Activated CD8-positive, alpha-beta T cell treated with anti-CD3 and anti-CD28 coated beads, Interleukin-2, amount 10 ng/mL, durations not matched to agents 7 days and 5 days (primary cell): ENCODE results near the gene SNAPIN. TPM values are rescaled to one million over a fixed set of nuclear protein-coding genes. Genes with fewer than 3 reads are reported as not detected.

Experiments used
- ATAC-seq: fragments of 150-1000 bp; cut with Tn5 transposase; one replicate; pipeline ENCODE4 v1.10.0; 2021; ENCODE audit warnings: moderate library complexity
- CTCF ChIA-PET: fragments of 350-600 bp; sonication (Branson Sonifier 250); formaldehyde crosslinking; loops from one replicate; lab custom pipeline; 2021; ENCODE audit warnings: antibody characterized with exemption; lab: Charles Lee
- POLR2A ChIA-PET: fragments of 350-600 bp; sonication (Branson Sonifier 250); formaldehyde crosslinking; loops from one replicate; lab custom pipeline; 2021; ENCODE audit warnings: antibody characterized with exemption; lab: Charles Lee
- DNase-seq: peaks from one replicate; pipeline ENCODE4 v3.0.0-alpha.2; 2020
- H3K27ac Mint-ChIP-seq: one replicate; pipeline ENCODE4 v1.8.0; 2021; ENCODE audit warnings: mild to moderate bottlenecking, mixed read lengths
- H3K27me3 Mint-ChIP-seq: one replicate; pipeline ENCODE4 v1.8.0; 2021; ENCODE audit warnings: low read depth, mixed read lengths
- H3K36me3 Mint-ChIP-seq: one replicate; pipeline ENCODE4 v1.8.0; 2021; ENCODE audit warnings: low read depth, mixed read lengths
- H3K4me1 Mint-ChIP-seq: one replicate; pipeline ENCODE4 v1.8.0; 2021; ENCODE audit warnings: low read depth, mixed read lengths
- H3K4me3 Mint-ChIP-seq: one replicate; pipeline ENCODE4 v1.8.0; 2021; ENCODE audit warnings: mild to moderate bottlenecking, mixed read lengths
- H3K9me3 Mint-ChIP-seq: one replicate; pipeline ENCODE4 v1.8.0; 2022; ENCODE audit warnings: mixed read lengths; ENCODE audit not compliant: insufficient read depth
- total RNA-seq, 2 experiments: library from RNA; stranded (reverse); gene quantifications; one replicate each; pipeline ENCODE4 v1.2.3, GENCODE V29; 2021

SNAPIN gene
- total RNA-seq, 2 experiments from 2014 or later: 36.5 to 37.7 TPM

- H3K9me3 Mint-ChIP-seq: no peaks in the 10 kb centered on the region
- H3K4me1 Mint-ChIP-seq: peaks cover 49% of the 10 kb centered on the region
- ChIA-PET CTCF (interaction anchor here (2.0 kb wide), 1 partner anchor 11 kb away, joined by 6 read pairs; no protein-coding TSS in a partner anchor), POLR2A (interaction anchor here (0.6 to 4.8 kb wide), 5 partner anchors 12 to 854 kb away, joined by 3 to 33 read pairs (median 3); partner anchors contain the start of genes CHTOP and S100A14)
- no peaks in the 10 kb centered on the region for H3K27me3 Mint-ChIP-seq
- DNase-seq (peak; percentile 43), ATAC-seq (peak; percentile 67)
- peak overlapping the region; percentile 84 for H3K27ac Mint-ChIP-seq
- peaks cover 34% of the 10 kb centered on the region for H3K36me3 Mint-ChIP-seq
- H3K4me3 Mint-ChIP-seq: no peak overlapping the region
Observed at GRCh38 chr1:153649137-153649862, 9.2 kb upstream of the SNAPIN start.

DNA sequence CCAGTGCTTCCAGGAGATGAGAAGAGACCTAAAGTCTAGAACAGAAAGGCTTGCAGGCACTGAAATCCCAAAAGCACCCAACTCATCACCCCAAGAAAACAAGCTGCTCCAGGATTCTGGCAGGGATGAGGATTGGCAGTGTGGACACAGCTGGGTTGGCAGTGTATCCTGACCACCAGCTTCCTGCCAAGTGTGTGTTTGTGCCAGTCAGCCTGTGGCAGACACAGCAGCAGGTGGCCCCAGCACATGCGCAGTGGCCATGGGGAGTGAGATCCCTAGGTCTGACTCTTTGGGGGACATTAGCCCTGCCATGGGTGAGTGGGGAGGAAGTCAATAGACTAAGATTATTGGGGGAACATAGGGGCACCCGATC lies 8.7 kb upstream of the SNAPIN start:
- POLR2A ChIA-PET: interaction anchor here (0.6 to 4.8 kb wide), 4 partner anchors 12 to 853 kb away, joined by 3 to 33 read pairs (median 3); partner anchors contain the start of gene CHTOP

DNA sequence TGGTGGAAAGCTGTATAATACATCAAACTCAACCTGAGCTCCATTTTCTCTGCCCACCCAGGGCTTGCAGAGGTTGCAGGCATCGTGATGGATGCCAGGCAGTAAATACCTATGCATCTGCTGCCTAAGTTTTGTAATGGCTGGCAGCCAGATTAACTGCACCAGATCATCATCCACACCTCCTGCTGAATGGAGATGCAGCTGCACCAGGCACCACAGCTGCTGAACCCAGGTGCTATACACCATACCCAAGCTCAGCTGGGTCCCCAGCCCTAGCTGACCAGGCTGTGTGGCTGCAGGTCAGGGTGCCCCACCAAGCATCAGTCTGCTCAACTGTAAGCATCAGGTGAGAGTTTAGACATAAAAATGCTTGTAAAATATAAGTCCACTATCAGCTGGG lies 6.7 kb upstream of the SNAPIN start:
- H3K4me1 Mint-ChIP-seq: peaks cover 28% of the 10 kb centered on the region
- no peak overlapping the region for H3K27ac Mint-ChIP-seq
- no peak for ATAC-seq
- H3K9me3 Mint-ChIP-seq: no peaks in the 10 kb centered on the region
- no peak overlapping the region for H3K4me3 Mint-ChIP-seq
- H3K27me3 Mint-ChIP-seq: no peaks in the 10 kb centered on the region
- H3K36me3 Mint-ChIP-seq: peaks cover 10% of the 10 kb centered on the region
- no peak for DNase-seq
- ChIA-PET CTCF (no interaction called here), POLR2A (interaction anchor here (0.6 to 2.4 kb wide), 3 partner anchors 8 to 312 kb away, joined by 3 to 10 read pairs (median 4); partner anchors contain the start of genes CHTOP and SLC39A1)

More for the DNA sequence above, 8.7 kb upstream of the SNAPIN start:
- no peaks in the 10 kb centered on the region for H3K9me3 Mint-ChIP-seq
- DNase-seq (no peak), ATAC-seq (peak; percentile 31)
- H3K4me3 Mint-ChIP-seq: no peak overlapping the region
- CTCF ChIA-PET: interaction anchor here (2.0 kb wide), 1 partner anchor 12 kb away, joined by 6 read pairs; no protein-coding TSS in a partner anchor
- H3K36me3 Mint-ChIP-seq: peaks cover 29% of the 10 kb centered on the region
- H3K27me3 Mint-ChIP-seq: no peaks in the 10 kb centered on the region
- H3K27ac Mint-ChIP-seq: peak overlapping the region; percentile 84
- H3K4me1 Mint-ChIP-seq: peaks cover 45% of the 10 kb centered on the region

- ChIA-PET POLR2A (interaction anchor here (2.4 kb wide), 1 partner anchor 19 kb away, joined by 10 read pairs; the partner anchor contains the start of gene CHTOP), CTCF (interaction anchor here (1.8 kb wide), 1 partner anchor 120 kb away, joined by 5 read pairs; no protein-coding TSS in a partner anchor)
- Mint-ChIP-seq H3K27me3 (no peaks in the 10 kb centered on the region), H3K4me3 (no peak overlapping the region), H3K27ac (no peak overlapping the region), H3K9me3 (no peaks in the 10 kb centered on the region), H3K4me1 (peaks cover 22% of the 10 kb centered on the region), H3K36me3 (peaks cover under 1% of the 10 kb centered on the region)
- no peak for DNase-seq
- no peak for ATAC-seq
Observed at GRCh38 chr1:153652805-153653500, 5.5 kb upstream of the SNAPIN start.

DNA sequence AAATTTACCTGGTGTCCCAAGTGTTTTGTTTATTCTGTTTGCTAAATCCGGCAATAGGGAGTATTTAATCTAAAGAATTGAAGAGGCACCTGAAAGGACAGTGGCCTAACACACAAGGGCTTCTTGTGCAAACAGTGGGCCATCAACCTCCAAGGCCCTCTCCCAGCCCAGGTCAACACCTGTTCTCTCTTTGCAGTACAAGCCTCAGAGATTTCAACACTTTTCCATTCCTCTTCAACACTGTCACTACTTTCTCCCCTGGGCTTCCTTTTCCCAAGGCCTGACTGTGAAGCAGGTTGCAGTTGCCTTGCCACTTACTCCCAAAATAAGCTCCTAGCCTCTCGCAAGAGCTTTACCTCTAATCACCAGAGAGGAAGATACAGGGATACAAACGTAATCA lies 3.2 kb upstream of the SNAPIN start:
- ATAC-seq (no peak), DNase-seq (no peak)

DNA sequence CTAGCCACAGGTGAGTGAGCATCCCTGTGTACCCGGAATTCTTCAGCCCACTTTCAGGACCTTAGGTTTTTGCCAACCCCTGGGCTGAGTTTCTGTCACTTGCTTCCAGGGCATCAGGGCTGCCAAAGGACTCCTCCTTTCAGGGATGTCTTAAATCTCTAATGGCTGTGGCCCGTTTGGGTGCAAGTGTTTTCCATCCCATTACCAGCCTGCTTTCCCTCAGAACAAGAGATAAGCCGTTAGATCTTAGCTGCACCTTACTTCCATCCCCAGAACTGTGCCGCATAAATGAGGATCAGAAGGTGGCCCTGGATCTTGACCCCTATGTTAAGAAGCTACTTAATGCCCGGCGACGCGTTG lies 652 bp downstream of the SNAPIN start:
- Mint-ChIP-seq H3K36me3 (peaks cover 37% of the 10 kb centered on the region), H3K27ac (peak overlapping the region; percentile 94), H3K4me1 (peaks cover 17% of the 10 kb centered on the region), H3K27me3 (no peaks in the 10 kb centered on the region), H3K4me3 (peak overlapping the region; percentile 98), H3K9me3 (no peaks in the 10 kb centered on the region)
- ChIA-PET POLR2A (interaction anchor here (0.6 to 2.7 kb wide), 10 partner anchors 8 to 331 kb away, joined by 3 to 25 read pairs (median 4); partner anchors contain the start of genes CHTOP, ILF2, RAB13 and RPS27), CTCF (interaction anchor here (0.6 to 1.8 kb wide), 12 partner anchors 8 to 1342 kb away, joined by 3 to 6 read pairs (median 3); partner anchors contain the start of genes CHTOP, ILF2 and RAB13)
- peak; percentile 3 for ATAC-seq
- DNase-seq: no peak

More for the DNA sequence above, 3.2 kb upstream of the SNAPIN start:
- Mint-ChIP-seq H3K36me3 (peaks cover 6% of the 10 kb centered on the region), H3K27ac (peak overlapping the region; percentile 10), H3K9me3 (no peaks in the 10 kb centered on the region), H3K4me1 (peaks cover 17% of the 10 kb centered on the region), H3K27me3 (no peaks in the 10 kb centered on the region), H3K4me3 (no peak overlapping the region)
- POLR2A ChIA-PET: no interaction called here
- CTCF ChIA-PET: interaction anchor here (1.7 kb wide), 1 partner anchor 83 kb away, joined by 4 read pairs; no protein-coding TSS in a partner anchor

DNA sequence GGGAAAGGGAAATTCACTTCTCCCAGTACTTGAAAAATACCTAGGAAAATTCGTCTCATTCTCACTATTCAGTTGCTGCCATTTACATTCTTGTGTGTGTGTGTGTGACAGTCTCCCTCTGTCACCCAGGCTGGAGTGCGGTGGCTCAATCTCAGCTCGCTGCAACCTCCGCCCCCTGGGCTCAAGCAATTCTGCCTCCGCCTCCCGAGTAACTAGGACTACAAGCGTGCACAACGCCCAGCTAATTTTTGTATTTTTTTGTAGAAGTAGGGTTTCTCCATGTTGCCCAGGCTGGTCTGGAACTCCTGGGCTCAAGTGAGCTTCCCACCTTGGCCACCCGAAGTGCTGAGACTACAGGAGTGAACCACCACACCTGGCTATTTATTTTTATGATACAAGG lies 1.2 kb downstream of the SNAPIN start:
- ChIA-PET CTCF (interaction anchor here (0.7 to 1.8 kb wide), 8 partner anchors 8 to 1342 kb away, joined by 3 to 5 read pairs (median 3); partner anchors contain the start of genes CHTOP, ILF2 and RAB13), POLR2A (interaction anchor here (0.6 to 2.7 kb wide), 7 partner anchors 11 to 326 kb away, joined by 3 to 25 read pairs (median 5); partner anchors contain the start of genes CHTOP, ILF2, RAB13 and S100A1)
- Mint-ChIP-seq H3K4me1 (peaks cover 17% of the 10 kb centered on the region), H3K4me3 (peak overlapping the region; percentile 98), H3K27ac (peak overlapping the region; percentile 94), H3K9me3 (no peaks in the 10 kb centered on the region), H3K36me3 (peaks cover 40% of the 10 kb centered on the region), H3K27me3 (no peaks in the 10 kb centered on the region)
- DNase-seq (no peak), ATAC-seq (no peak)

DNA sequence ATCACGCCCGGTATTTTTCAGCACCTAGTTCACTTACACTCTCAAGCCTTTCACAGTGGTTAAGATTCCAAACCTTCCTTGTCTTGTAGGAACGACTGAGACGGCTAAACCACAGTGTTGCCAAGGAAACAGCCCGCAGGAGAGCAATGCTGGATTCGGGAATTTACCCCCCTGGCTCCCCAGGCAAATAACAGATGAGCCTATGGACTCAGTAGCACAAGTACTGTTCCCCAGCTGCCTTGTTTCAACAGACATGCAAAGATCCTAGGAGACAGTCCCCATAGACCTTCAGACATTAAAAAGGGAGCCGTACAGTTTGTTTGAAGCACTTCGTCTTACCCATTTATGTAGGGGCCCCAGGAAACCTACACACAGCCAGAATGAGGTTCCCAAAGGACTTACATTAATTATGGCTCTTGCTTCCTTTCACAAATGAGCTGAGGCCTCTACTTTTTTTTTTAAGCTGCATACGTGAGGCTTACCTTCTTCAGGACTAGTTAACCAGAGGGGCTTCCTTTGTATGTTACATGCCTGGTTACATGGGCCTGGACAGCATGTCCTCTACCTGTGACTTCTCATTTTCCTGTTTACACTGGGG lies 2.7 kb downstream of the SNAPIN start:
- Mint-ChIP-seq H3K4me1 (peaks cover 16% of the 10 kb centered on the region), H3K27me3 (no peaks in the 10 kb centered on the region), H3K27ac (no peak overlapping the region), H3K36me3 (peaks cover 54% of the 10 kb centered on the region), H3K4me3 (peak overlapping the region; percentile 15), H3K9me3 (no peaks in the 10 kb centered on the region)
- no peak for DNase-seq
- ChIA-PET CTCF (interaction anchor here (0.6 kb wide), 1 partner anchor 1320 kb away, joined by 3 read pairs; no protein-coding TSS in a partner anchor), POLR2A (interaction anchor here (0.7 to 1.2 kb wide), 3 partner anchors 14 to 28 kb away, joined by 3 read pairs; partner anchors contain the start of gene CHTOP)
- ATAC-seq: no peak

DNA sequence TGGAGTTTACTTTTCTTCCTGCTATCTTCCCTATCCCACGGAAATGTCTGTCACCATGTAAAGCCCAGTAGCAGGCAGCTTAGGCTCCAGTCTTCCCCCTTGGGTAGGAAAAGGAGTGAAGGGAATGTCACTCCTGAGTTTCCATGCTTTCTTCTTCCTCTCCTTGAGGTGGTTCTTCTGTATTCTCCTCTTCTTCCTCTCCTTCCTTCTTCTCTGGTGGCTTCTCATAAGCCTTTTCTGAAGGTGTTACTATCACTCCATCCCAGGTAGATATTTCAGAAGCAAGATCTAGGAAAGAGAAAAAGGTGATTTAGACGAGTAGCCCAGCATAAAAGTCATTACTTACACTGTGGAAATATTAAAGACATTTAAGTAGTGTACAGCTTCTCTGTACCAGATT lies 3.8 kb downstream of the SNAPIN start:
- Mint-ChIP-seq H3K4me1 (peaks cover 16% of the 10 kb centered on the region), H3K4me3 (no peak overlapping the region), H3K27ac (no peak overlapping the region), H3K9me3 (no peaks in the 10 kb centered on the region), H3K27me3 (no peaks in the 10 kb centered on the region), H3K36me3 (peaks cover 65% of the 10 kb centered on the region)
- POLR2A ChIA-PET: interaction anchor here (1.2 kb wide), 1 partner anchor 24 kb away, joined by 3 read pairs; no protein-coding TSS in a partner anchor
- no peak for DNase-seq
- no peak for ATAC-seq
- CTCF ChIA-PET: no interaction called here

GRCh38 chr1:153663211-153663610 lies 4.7 kb downstream of the SNAPIN start:
- DNase-seq: no peak
- Mint-ChIP-seq H3K4me1 (peaks cover 23% of the 10 kb centered on the region), H3K27ac (no peak overlapping the region), H3K27me3 (no peaks in the 10 kb centered on the region), H3K4me3 (no peak overlapping the region), H3K9me3 (no peaks in the 10 kb centered on the region), H3K36me3 (peaks cover 74% of the 10 kb centered on the region)
- CTCF ChIA-PET: no interaction called here
- POLR2A ChIA-PET: interaction anchor here (0.6 to 1.6 kb wide), 2 partner anchors 25 to 305 kb away, joined by 3 to 5 read pairs; partner anchors contain the start of gene CREB3L4
- no peak for ATAC-seq
